Gastrocnemius medialis (tissue), 4 donors: ENCODE results near the gene PVR.

Experiments used
- POLR2A ChIP-seq, 2 donors: fragments of 450-650 bp; IDR thresholded peaks; one replicate each; pipeline ENCODE4 v1.6.1; 2017; ENCODE audit warnings: antibody characterized with exemption in 2 of 2, mild to moderate bottlenecking in 2 of 2, moderate library complexity in 2 of 2
- TF ChIP-seq, protein P1 (sequence below), 5 experiments: fragments of 450-650 bp in 3 of 5; fragments of 200-600 bp in 2 of 5; sonication (generic) in 2 of 5; IDR thresholded peaks in 4 of 5; conservative IDR thresholded peaks in 1 of 5; 1 replicate in 4 of 5; 2 replicates in 1 of 5; pipeline ENCODE4 v1.5.1; 2016 to 2019; ENCODE audit warnings: antibody characterized with exemption in 5 of 5, mild to moderate bottlenecking in 3 of 5, moderate library complexity in 3 of 5

- TF ChIP-seq POLR2A (IDR thresholded peaks at IDR 0.05), result no peak
- TF ChIP-seq, protein P1, sequence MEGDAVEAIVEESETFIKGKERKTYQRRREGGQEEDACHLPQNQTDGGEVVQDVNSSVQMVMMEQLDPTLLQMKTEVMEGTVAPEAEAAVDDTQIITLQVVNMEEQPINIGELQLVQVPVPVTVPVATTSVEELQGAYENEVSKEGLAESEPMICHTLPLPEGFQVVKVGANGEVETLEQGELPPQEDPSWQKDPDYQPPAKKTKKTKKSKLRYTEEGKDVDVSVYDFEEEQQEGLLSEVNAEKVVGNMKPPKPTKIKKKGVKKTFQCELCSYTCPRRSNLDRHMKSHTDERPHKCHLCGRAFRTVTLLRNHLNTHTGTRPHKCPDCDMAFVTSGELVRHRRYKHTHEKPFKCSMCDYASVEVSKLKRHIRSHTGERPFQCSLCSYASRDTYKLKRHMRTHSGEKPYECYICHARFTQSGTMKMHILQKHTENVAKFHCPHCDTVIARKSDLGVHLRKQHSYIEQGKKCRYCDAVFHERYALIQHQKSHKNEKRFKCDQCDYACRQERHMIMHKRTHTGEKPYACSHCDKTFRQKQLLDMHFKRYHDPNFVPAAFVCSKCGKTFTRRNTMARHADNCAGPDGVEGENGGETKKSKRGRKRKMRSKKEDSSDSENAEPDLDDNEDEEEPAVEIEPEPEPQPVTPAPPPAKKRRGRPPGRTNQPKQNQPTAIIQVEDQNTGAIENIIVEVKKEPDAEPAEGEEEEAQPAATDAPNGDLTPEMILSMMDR (IDR thresholded peaks at IDR 0.05 in 4 of 5, conservative IDR thresholded peaks at IDR 0.05 in 1 of 5), result no peak
These were observed 28.5 kb downstream of the PVR start for GRCh38 chr19:44672226-44672625.
